HS-5 (cell line): ENCODE results near the gene NRCAM.
A peak's percentile ranks its signal among the peaks of the same experiment; 100 is the strongest.
"Not testable (repeated sequence)": the region's sequence is repeated elsewhere in the genome, so short reads cannot be mapped to it uniquely, and the experiment has no call there.

Source experiments
- DNase-seq: peaks from one replicate; pipeline ENCODE4 v3.0.0-alpha.2; 2012; ENCODE audit warnings: low read depth

NRCAM gene

GRCh38 chr7:108455998-108456677 lies at the start of gene NRCAM:
Gene NRCAM, minus strand, starts transcription at chr7:108456436. Its CDS starts 216,372 bp downstream, at chr7:108240064.
- no peak for DNase-seq

DNA sequence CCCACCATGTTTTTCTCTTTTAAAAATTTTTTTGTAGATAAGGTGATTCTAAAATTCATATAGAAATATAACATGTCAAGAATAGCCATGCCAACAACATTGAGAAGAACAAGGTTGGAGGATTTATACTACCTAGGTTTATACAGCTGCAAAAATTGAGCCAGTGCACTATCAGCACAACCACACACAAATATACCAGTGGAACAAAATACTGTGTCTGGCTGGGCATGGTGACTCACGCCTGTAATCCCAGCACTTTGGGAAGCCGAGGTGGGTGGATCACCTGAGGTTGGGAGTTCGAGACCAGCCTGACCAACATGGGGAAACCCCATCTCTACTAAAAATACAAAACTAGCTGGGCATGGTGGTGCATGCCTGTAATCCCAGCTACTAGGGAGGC lies 48.3 kb upstream of the NRCAM start:
- not testable (repeated sequence) for DNase-seq

DNA sequence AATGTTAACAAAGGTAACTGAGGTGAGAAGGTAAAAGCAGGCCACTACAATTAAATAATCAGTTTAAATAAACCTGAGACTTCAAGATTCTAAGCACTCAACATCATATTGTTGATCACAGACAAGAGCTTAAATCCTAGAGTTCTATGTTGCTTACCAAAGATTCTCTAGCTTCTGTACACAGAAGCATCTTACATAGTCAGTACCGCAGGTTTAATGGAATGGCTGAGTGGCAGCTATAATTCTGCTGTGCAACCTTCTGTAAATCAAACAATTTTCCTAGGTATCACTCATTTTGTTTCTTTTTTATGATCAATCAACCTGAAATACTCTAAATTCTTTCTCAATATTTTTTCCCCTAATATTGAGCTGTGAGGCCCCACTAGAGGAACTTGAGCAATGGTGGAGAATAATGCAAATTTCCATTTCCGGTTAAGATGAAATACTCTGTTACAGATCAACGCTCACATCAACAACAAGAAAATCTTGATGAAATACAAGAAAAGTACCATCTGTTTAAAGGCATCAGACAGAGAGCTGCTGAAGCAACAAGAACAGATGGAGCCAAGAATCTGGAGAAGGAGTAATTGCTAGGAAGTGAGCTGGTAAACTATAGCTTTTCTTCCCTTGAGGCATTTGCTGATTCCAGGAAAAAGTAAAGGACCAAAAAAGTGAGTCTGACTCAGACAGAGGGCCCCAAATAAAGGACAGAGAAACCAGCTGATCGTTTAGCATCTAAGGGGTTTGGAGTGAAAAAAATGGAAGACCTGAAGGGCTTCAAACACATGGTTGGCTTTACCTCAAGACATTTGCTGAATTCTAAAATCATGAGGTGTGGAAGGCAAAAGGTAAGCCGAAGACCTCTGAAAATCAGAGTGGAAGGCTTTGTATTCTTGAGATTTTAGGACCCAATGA lies 47.1 kb upstream of the NRCAM start:
- no peak for DNase-seq

DNA sequence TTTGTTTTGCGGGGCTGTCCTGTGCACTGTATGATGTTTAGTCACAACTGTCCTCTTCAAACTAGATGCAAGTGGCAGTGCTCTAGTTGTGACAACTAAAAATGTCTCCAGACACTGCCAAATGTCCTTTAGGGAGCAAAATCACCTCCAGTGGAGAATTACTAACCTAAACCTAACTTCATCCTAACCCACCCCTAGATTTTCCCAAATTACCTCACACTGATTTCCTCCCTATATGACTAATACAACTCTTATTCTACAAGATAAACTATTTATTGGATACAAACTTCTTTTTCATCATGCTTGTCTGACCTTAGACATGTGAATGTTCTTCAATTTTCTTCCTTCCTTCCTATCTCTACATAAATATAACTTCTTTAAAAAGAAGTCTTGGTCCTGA lies 43.3 kb upstream of the NRCAM start:
- no peak for DNase-seq

GRCh38 chr7:108498481-108498880 lies 42.2 kb upstream of the NRCAM start:
- DNase-seq = no peak

DNA sequence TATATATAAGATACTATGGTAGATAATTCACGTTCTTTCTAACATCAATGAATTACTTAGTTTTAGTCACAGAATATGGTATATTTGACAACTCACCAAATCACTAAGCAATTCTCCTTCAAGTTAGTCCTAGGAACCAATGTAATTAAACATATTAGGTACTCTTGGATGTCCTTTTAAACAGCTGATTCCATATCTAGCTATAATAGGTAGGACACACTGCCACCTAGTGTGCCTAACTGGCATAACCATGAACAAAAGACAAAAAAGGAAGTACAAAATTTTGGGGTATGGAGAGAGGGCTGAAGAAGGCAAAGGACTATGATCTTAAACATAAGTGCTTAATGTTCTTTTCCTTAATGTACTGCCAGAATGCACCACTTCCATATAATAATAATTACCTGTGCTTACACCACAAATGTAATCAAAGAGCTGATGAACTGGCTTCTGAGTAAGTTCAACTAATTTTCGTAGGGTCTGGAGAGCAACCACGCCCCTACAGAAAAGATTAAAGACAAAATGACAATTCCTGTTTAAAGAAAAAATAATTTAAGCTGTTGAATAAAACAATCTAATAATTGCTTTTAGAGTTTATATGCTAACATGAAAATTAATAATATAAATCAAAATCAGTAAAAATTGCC lies 41.0 kb upstream of the NRCAM start:
- DNase-seq = peak; percentile 10

DNA sequence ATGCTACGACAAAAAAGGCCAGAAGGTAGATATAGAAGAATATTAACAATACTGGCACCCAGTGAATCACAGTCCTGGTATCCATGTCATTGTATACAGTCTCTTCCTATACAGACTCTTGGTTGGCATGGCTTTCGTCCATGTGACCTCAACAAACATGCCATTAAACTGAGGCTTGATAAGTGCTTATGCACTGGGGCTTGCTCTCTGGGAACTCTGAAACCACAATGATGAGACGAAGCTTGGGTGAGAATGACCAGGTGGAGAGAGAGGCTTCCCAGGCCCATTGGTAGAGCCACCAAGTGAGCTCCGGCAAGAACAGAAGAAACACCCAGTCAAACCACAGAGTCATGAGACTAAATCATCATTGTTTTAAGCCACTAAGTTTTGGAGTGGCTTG lies 36.5 kb upstream of the NRCAM start:
- no peak for DNase-seq

DNA sequence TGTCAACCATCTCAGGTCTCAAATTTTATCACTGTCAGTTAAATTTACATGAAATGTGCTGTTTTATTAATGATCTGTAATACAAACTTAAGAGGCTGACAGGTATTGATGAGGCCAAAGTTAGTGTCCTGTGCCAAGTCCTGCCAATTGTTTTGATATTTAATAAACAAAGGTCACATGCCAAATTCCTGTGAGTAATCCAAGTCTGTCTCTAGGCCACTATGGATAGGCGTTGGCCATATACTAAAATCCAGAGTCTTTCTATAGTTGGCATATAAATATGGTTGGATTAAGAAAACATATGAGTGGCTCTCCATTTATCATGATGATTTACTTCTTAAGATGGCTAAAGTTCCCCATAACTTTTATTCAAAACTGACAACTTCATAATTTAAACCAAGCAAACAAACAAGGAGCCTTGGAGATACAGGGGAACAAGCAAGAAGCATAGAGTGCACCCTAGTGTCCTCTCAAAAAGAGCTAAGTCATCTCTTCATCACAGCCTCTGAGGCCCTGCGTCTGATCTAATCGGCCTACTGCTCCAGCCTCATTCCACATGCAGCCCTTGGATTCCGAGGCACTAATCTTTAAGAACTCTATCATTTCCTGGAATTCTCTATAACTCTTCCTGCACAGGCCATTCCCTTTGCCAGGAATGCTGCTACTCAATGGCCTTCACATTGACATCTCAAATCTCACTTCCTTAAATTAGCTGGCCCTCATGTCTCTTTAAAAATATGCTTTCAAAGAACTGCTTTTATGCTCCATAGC lies 32.7 kb upstream of the NRCAM start:
- DNase-seq = no peak

DNA sequence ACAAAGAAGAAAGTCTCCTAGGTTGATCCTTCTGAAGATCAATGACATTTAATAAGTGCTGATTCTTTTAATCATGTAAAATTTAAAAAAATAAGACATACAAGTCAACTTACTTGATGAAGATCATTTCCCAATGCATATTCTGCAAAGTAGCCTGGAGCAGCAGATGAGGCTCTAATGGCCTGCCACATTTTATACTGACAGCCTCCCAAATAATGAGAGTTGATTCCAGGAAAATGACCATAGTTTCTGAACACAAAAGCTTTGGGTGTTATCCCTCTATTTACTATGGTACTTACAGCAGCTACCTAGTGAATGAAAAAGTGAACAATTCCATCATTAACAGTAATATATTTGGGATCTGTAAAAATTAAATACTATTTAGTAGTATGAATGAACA lies 31.4 kb upstream of the NRCAM start:
- DNase-seq = no peak

DNA sequence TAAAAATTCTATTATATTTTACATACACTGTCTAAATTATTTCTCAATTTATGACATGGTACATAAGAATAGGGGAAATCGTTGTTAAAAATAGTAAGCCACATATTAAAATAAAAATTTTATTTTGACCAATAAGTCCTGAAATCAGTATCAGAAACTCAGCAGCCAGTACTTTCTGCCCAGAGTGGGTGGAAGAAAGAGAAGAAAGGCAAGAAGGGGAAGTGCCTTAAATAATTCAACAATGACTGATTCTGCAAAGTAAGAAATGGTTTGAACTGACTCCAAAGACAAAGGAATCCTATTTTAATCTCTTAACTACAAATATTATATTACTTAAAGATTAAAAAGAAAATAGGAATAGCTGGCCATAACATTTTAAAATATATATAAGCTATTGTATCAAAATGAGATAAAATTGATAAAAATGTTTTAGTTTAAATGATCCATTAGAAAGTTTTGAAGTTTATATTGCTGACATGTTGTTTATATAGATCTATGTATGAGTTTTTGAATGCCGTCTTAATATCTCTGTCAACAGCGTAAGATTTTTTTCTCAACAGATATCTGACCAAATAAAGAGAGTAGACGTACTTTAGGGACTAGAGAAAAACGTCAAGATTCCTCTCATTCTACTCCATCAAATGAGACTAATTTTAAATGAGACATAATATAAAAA lies 30.2 kb upstream of the NRCAM start:
- no peak for DNase-seq

DNA sequence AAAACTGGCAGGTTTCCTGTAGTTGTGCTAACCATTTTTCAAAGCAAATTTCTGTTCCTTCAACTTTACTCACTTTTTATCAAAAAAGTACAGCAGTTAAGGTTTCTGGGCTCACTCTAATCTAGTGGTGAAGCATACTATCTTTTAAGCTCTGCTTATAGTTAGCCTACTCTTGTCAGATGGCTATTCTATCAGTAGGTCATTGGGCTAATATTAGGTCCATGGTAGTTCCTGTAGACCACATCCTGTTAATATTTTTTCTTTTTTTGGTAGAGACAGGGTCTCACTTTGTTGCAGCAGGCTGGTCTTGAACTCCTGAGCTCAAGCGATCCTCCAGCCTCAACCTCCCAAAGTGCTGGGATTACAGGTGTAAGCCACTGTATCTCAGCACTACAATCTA lies 27.9 kb upstream of the NRCAM start:
- DNase-seq = no peak

DNA sequence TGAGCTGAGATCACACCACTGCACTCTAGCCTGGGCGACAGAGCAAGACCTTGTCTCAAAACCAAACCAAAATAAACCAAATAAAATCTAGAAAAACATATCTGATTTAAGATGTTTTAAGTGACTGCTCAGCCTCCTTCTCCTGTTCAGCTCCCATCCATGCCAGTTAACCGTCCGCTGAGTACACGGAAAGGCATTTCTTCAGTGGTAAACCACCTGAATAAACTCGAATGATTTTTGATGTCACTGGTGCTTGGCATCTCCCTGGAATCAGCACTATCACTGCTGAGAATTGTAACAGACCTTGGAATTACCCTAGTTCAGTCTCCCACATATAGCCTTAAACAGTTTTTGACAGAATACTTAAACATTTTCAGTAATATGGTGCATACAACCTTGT lies 24.1 kb upstream of the NRCAM start:
- no peak for DNase-seq

GRCh38 chr7:108479751-108480150 lies 23.5 kb upstream of the NRCAM start:
- DNase-seq = no peak

- DNase-seq = no peak
These were observed 22.9 kb upstream of the NRCAM start for GRCh38 chr7:108479118-108479517.

DNA sequence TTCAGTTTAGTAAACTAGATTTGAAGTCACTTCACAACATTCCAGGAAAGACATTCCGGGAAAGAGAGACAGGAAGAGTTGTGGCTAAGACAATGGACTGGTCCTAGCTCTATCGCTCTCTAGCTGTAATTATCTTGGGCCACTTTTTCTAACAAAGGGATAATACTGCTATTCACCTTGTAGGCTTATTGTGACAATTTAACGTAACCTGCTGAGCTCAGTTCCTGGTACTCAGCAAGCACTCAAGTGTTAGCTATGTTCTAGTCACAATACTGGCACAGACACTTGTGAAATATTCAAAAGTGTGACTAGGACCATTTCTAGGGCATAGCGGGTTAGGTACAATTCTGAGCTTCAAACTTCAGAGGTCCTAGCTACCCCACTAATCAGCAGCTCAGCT lies 12.0 kb upstream of the NRCAM start:
- DNase-seq = no peak

DNA sequence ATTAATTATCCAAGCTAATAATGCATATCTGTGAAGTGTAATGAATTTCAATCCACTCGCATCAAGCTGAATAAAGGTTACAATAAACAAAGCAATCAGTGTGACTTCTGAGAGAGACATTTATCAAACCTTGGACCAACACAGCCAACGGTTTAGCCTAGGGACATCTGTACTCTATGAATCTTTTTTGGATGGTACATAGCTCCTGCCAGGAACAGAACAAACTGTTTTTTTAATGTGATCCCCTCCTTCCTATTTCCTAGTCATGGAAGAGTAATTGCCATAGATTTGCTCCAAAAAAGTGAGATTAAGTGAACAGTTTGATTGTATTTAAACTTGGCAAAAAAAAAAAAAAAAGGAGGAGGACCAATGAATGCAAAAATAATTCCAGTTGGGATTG lies 11.2 kb upstream of the NRCAM start:
- no peak for DNase-seq

DNA sequence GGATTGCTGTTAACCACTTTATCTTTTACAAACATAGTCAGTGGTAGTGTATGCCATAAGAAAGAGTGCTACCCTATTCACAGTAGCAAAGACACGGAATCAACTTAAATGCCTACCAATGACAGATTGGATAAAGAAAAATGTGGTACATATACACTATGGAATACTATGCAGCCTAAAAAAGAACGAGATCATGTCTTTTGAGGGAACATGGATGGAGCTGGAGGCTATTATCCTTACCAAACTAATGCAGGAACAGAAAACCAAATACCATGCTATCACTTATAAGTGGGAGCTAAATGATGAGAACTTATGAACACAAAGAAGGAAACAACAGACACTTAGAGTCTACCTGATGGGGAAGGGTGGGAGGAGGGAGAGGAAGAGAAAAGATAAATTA lies 10.1 kb upstream of the NRCAM start:
- DNase-seq = not testable (repeated sequence)

GRCh38 chr7:108464743-108465142 lies 8.5 kb upstream of the NRCAM start:
- no peak for DNase-seq

DNA sequence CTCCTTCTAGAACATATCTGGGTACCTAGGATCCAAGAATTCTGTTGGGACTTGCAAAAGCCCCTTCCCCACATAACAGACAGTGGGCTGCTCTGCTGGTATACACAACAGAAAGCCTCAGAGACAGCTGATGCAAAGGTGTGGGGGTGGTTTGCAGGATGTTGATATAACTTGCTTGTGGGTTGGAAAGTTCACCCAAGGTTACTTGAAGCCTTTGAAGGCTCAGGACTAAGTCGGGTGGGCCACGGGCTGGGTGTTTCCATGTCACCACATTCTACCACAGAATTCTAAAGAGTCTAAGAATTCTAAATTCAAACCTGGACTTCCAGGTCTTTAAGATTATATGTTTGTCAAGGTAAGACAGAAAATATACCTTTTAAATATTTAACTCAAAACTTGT lies 7.4 kb upstream of the NRCAM start:
- DNase-seq = no peak

- no peak for DNase-seq
These were observed 5.6 kb upstream of the NRCAM start for GRCh38 chr7:108461840-108462239.

DNA sequence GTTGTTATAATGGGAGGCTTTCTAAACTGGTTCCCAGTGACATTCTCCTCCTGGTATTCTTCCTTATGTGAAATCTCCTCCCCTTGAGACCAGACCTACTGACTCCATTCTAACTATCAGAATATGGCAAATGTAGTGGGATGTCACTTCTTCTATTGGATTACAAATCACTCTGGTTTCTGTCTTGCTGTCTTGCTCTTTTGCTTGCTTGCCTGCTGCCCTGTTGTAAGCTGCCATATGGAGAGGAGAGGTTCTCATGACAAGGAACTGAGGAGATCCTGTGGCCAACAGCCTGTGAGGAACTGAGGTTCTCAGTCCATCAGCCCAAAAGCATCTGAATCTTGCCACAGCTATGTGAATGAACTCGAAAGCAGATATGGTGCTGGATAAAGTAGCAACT lies 4.7 kb upstream of the NRCAM start:
- no peak for DNase-seq
